SK-N-SH treated with all-trans-retinoic acid at 6 μM for 48 hours (cell line): ENCODE measurements around the gene COL26A1.

Source experiments
- ATAC-seq: fragments of 200-7000 bp; cut with Tn5 transposase; 3 replicates; pipeline ENCODE4 v1.9.1; 2020; ENCODE audit warnings: mild to moderate bottlenecking, moderate library complexity
- CREB5 ChIP-seq: fragments of 250-450 bp; sonication (Bioruptor Pico); IDR thresholded peaks from 2 replicates; pipeline ENCODE4 v1.5.1; 2020; ENCODE audit warnings: low read depth, mild to moderate bottlenecking, moderate library complexity
- CSDC2 ChIP-seq: fragments of 250-450 bp; sonication (Bioruptor Pico); IDR thresholded peaks from 2 replicates; pipeline ENCODE4 v1.5.0; 2020; ENCODE audit warnings: mild to moderate bottlenecking, moderate library complexity
- CSRNP3 ChIP-seq: fragments of 250-450 bp; sonication (Bioruptor Pico); IDR thresholded peaks from 2 replicates; pipeline ENCODE4 v1.5.1; 2021; ENCODE audit warnings: mild to moderate bottlenecking, moderate library complexity
- ESRRG ChIP-seq: fragments of 250-450 bp; sonication (Bioruptor Pico); IDR thresholded peaks from 2 replicates; pipeline ENCODE4 v1.6.1; 2021; ENCODE audit warnings: mild to moderate bottlenecking
- GLIS3 ChIP-seq: fragments of 250-450 bp; sonication (Bioruptor Pico); IDR thresholded peaks from 2 replicates; pipeline ENCODE4 v1.5.0; 2020; ENCODE audit warnings: mild to moderate bottlenecking, moderate library complexity
- ISL1 ChIP-seq: fragments of 250-450 bp; sonication (Bioruptor Pico); IDR thresholded peaks from 2 replicates; pipeline ENCODE4 v2.1.2; 2022; ENCODE audit warnings: mild to moderate bottlenecking, moderate library complexity
- OSR1 ChIP-seq: fragments of 250-450 bp; sonication (Bioruptor Pico); IDR thresholded peaks from 2 replicates; pipeline ENCODE4 v1.8.0; 2022; ENCODE audit warnings: moderate library complexity, mild to moderate bottlenecking, inconsistent platforms
- PATZ1 ChIP-seq: fragments of 250-450 bp; sonication (Bioruptor Pico); IDR thresholded peaks from 2 replicates; pipeline ENCODE4 v1.8.0; 2020; ENCODE audit warnings: mild to moderate bottlenecking, moderate library complexity, borderline replicate concordance
- POU6F1 ChIP-seq: fragments of 250-450 bp; sonication (Bioruptor Pico); IDR thresholded peaks from 2 replicates; pipeline ENCODE4 v1.8.0; 2021; ENCODE audit warnings: low read depth, mild to moderate bottlenecking, moderate library complexity, borderline replicate concordance
- PPARA ChIP-seq: fragments of 250-450 bp; sonication (Bioruptor Pico); IDR thresholded peaks from 2 replicates; pipeline ENCODE4 v1.5.0; 2020; ENCODE audit warnings: mild to moderate bottlenecking, borderline replicate concordance
- SNAI2 ChIP-seq: fragments of 250-450 bp; sonication (Bioruptor Pico); IDR thresholded peaks from 2 replicates; pipeline ENCODE4 v1.5.0; 2020; ENCODE audit warnings: mild to moderate bottlenecking, moderate library complexity
- TOX ChIP-seq: fragments of 250-450 bp; sonication (Bioruptor Pico); IDR thresholded peaks from 2 replicates; pipeline ENCODE4 v1.8.0; 2021; ENCODE audit warnings: mild to moderate bottlenecking, moderate library complexity, borderline replicate concordance
- TSHZ2 ChIP-seq: fragments of 250-450 bp; sonication (Bioruptor Pico); IDR thresholded peaks from 2 replicates; pipeline ENCODE4 v1.5.0; 2020; ENCODE audit warnings: mild to moderate bottlenecking, moderate library complexity
- ZC3H10 ChIP-seq: fragments of 250-450 bp; sonication (Bioruptor Pico); IDR thresholded peaks from 2 replicates; pipeline ENCODE4 v1.5.1; 2021; ENCODE audit warnings: mild to moderate bottlenecking, moderate library complexity
- ZFP3 ChIP-seq: fragments of 250-450 bp; sonication (Bioruptor Pico); IDR thresholded peaks from 2 replicates; pipeline ENCODE4 v1.5.0; 2020; ENCODE audit warnings: mild to moderate bottlenecking, moderate library complexity
- ZNF565 ChIP-seq: fragments of 450-650 bp; formaldehyde crosslinking; conservative IDR thresholded peaks from 2 replicates; pipeline ENCODE4 v1.5.0; 2020; ENCODE audit warnings: low read depth, mild to moderate bottlenecking, moderate library complexity
- ZNF70 ChIP-seq: fragments of 450-650 bp; formaldehyde crosslinking; IDR thresholded peaks from 2 replicates; pipeline ENCODE4 v1.5.0; 2020; ENCODE audit warnings: mild to moderate bottlenecking, moderate library complexity
- ZNF8 ChIP-seq: fragments of 450-650 bp; formaldehyde crosslinking; IDR thresholded peaks from 2 replicates; pipeline ENCODE4 v1.5.0; 2020; ENCODE audit warnings: mild to moderate bottlenecking, moderate library complexity

The COL26A1 gene

GRCh38 chr7:101550641-101551541 lies 188.2 kb downstream of the COL26A1 start:
- TF ChIP-seq ZNF565 (no peak), ISL1 (CRISPR knock-in tag) (no peak), ZNF8 (no peak), ESRRG (CRISPR knock-in tag) (no peak), OSR1 (CRISPR knock-in tag) (no peak), GLIS3 (no peak), PATZ1 (CRISPR knock-in tag) (no peak), SNAI2 (CRISPR knock-in tag) (no peak), CREB5 (CRISPR knock-in tag) (no peak), ZNF70 (CRISPR knock-in tag) (no peak), CSDC2 (CRISPR knock-in tag) (no peak)
- ATAC-seq, result peak; percentile 13; the same call in 1 of the 3 replicates

- TF ChIP-seq ZFP3 (CRISPR knock-in tag) (no peak), OSR1 (CRISPR knock-in tag) (no peak), ISL1 (CRISPR knock-in tag) (no peak), POU6F1 (CRISPR knock-in tag) (no peak), PPARA (CRISPR knock-in tag) (no peak), ESRRG (CRISPR knock-in tag) (no peak)
- no peak; the same call in 2 of the 3 replicates for ATAC-seq
Measured at GRCh38 chr7:101553018-101553770, 190.5 kb downstream of the COL26A1 start.

GRCh38 chr7:101553771-101554445 lies 191.2 kb downstream of the COL26A1 start:
- TF ChIP-seq CREB5 (CRISPR knock-in tag) (no peak), CSDC2 (CRISPR knock-in tag) (no peak), OSR1 (CRISPR knock-in tag) (no peak), SNAI2 (CRISPR knock-in tag) (no peak), ZC3H10 (CRISPR knock-in tag) (no peak), ZFP3 (CRISPR knock-in tag) (no peak), GLIS3 (no peak), ZNF565 (no peak), POU6F1 (CRISPR knock-in tag) (no peak), PATZ1 (CRISPR knock-in tag) (no peak), TSHZ2 (no peak), TOX (CRISPR knock-in tag) (no peak), CSRNP3 (CRISPR knock-in tag) (no peak), ZNF70 (CRISPR knock-in tag) (no peak), ZNF8 (no peak), PPARA (CRISPR knock-in tag) (no peak), ISL1 (CRISPR knock-in tag) (no peak)
- no peak for ATAC-seq
